ENCODE measurements around the gene CDC40.

Gene CDC40

DNA sequence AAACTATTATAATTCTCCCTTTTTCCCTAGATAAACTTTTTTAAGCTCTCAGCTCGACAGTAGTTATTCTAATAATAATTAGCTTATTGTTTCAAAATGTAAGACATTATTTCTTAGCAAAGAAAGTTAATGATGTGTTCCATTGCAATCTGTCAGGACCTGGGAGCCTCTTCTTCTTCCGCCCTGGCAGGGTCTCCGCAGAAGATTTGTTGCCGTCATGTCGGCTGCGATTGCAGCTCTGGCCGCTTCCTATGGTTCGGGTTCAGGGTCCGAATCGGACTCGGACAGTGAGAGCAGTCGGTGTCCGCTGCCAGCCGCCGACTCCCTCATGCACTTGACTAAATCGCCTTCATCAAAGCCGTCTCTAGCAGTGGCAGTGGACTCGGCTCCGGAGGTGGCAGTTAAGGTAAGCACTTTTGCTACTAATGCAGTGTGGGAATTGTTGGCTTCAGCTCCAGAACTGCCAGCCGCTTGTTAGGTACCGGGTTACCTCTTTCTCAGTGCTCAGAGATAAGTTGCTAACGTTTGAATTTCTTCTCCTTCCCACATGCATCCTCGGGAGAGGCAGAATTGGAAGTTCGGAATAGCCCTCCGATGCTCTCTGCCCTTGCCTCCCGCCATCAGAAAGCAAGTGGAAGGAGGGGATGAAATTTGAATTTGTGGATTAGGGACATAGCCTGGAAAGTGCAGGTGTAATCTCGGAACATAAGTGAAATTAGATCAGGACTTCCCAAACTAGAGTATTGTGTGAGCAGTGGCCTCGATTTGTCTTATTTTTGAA is at the start of gene CDC40:
Gene CDC40 (plus strand): TSS at position 200 of the 781 bp plus-strand sequence. CDS start 18 bp downstream, at position 218.
- peak in 1 of 3 donors; percentile 75 for DNase-seq

DNA sequence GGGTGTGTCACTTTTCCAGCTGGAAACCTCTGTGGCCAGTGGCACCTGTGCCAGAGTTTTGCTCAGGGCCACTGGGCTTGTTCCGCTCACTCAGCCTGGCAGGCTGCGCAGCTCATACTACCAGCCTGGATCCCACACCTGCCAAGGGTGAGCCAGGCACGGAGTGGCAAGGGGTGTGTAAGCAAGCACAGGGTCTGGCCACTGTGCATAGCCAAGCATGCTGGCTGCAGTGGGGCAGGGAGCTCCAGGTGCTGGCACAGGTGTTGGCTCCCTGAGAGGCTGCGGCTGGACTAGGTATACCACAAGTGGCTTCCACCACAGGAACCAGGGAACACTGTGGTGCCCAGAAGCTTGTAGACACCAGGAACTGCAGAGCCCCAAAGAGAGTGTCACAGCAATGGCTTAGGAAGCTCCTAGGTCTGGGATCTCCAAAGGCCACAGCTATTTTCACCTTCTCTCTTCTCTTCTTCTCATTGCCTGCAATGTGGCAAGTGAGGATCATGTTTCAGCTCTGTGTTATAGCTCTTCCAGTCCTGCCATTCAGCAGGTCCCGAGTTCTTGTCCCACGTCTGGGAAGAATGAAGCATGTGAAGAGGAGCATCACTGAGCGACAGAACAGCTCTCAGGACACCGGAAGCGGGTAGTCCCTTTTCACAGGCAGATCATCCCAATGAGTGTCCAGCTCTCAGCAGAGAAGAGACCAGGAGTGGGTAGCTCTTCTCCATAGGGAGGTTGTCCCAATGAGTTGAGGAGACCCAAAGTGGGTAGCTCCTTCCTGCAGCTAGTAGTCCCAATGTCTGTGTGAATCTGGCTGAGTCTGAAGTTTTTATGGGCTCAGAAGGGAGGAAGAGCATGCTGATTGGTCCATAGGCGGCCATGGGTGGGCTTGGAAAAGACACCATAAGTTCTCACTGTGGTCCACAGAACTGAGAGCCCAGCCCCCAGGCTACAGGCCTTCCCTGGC is 42.0 kb upstream of the CDC40 start:
- no peak for DNase-seq

DNA sequence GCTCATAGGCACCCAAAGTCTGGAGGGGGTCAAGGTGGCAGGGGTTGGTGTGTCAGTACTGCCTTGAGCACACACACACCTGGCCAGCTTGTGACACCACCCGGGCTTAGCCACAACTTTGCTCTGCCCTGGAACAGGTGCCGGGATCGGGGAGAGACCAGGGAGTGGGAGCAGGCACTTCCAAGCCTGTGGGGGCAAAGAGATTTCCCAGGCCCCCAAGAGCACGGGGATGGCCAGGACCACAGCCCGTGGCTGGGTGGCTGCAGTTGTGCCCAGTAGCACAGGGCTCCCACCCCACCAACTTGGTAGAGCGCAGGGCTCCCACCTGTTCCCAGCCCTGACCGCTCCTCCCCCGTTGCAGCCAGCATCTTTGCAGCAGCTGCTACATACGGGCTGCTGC is 41.2 kb upstream of the CDC40 start:
- DNase-seq, result no peak

DNA sequence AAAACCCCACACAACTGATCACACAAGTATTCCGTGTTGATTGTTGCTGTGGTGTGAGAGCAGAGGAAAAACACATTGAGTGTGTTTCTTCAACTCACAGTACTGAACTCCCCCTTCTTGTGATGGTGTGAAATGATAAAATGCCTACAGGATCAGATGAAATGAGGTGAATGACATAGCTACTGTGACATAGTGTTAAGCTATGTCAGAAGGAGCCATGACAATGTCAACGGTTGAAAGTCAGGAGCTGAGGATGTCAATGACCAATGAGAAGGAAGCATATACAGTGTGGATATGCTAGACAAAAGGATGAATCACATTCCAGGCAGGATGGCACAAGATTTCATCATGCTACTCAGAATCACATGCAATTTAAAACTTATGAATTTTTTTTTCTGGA is 39.6 kb upstream of the CDC40 start:
- peak in 2 of 3 donors; percentile 3 to 11 for DNase-seq

DNA sequence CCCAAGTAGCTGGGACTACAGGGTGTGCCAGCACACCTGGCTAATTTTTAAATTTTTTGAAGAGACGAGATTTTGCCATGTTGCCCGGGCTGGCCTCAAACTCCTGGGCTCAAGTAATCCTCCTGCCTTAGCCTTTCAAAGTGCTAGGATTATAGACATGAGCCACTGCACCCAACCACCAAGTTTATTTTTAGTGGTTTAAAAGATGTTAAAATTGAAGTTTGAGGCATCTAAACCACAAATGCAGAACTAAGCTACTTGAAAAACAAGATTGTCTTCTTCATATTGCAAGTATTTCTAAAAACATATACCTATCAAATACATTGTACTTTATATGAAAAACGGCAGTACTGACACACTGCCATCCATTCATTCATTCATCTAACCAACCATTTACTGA is 32.4 kb upstream of the CDC40 start:
- DNase-seq, result no peak

DNA sequence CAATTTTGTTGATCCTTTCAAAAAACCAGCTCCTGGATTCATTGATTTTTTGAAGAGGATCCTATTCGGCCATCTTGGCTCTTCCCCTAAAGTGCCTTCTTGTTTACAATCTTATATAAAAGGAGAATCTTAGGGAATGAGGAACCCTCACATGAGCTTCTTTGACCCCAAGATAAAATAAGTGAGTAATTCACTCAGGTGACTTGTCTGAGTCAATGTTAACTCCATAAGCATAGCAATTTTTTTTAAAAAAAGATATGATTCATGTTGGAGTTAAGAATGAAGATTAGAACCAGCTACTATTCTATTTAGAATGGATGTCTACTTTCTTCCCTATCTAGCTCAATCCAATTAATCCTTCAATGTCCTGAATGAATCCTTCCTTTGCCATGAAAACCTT is 21.7 kb upstream of the CDC40 start:
- peak in 2 of 3 donors; percentile 20 to 38 for DNase-seq

DNA sequence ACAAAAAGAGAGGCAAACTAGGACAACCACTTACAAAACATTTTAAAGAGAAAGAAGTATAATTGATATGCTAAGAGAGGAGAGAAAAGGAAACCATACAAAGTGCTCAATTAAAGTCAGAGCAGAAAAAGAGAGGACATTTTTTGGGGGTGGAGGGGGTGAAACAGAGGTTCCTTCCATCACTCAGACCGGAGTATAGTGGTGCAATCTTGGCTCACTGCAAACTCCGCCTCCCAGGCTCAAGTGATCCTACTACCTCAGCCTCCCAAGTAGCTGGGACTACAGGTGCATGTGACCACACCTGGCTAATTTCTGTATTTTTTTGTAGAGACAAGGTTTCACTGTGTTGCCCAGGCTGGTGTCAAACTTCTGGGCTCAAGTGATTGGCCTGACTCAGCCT is 10.1 kb upstream of the CDC40 start:
- DNase-seq, result no peak

DNA sequence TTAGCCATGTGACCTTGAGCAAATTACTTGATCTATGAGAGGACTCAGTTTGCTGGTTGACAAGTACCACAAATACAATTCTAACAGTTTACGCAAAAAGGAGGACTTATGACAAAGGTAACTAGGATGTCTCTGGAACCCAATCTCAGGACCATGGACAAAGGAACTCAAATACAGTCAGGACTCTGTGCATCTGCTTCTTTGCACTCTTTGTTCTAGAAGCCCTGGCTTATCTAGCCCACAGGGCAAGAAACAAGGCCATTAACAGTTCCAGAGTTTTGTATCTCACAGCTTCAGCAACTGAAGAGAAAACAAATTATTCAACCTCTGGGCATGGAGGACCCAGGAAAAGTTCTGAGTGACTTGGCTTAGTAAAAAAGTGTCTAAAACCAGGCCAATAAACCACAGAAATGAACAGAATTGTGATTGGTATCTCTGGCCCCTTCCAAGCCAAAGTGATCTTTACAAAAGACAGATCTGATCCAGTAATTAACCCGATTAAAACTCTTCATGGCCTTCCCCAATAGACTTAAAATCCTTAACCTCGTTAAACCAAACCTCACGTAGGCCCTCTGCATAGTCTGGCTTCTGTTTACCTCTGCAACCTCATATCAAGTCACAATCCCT is 6.6 kb upstream of the CDC40 start:
- no peak for DNase-seq

DNA sequence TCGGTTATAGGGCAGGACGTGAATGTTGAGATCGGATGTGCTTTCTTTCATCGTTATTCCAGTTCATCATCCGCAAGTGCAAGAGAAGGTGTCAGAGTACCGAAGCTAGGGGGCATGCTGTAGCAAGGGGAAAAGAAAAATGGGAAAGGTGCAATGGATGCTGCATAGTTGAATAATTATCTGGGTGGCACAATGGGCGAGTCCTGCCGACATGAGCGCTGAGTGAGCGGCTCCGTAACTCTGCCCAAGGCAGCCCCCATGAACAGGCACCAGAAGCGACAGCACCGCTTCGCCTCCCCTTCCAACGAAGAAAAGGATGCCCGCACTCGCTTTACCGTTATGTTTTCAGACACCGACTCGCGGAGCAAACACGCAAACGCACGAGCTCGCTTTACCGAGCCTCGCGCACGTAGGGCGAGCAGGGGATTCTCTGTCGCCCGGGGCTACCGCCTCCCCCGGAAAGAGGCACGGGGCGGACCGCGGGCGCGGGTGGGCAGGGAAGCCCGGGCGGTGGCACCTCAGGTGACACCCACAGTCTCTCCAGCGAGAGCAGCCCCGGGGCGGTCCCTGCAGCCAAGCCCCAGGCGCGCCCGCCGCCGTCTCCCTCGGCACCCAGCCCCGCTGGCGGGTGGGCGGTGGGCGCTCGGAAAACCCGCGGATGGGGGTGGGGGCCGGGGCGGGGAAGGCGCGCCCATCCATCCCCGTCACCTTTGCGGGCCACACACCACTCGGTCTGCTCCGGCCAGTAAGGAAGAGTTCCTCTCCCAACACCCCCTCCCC is 1.4 kb upstream of the CDC40 start:
- DNase-seq, result peak; percentile 25 to 66 (median 35)

DNA sequence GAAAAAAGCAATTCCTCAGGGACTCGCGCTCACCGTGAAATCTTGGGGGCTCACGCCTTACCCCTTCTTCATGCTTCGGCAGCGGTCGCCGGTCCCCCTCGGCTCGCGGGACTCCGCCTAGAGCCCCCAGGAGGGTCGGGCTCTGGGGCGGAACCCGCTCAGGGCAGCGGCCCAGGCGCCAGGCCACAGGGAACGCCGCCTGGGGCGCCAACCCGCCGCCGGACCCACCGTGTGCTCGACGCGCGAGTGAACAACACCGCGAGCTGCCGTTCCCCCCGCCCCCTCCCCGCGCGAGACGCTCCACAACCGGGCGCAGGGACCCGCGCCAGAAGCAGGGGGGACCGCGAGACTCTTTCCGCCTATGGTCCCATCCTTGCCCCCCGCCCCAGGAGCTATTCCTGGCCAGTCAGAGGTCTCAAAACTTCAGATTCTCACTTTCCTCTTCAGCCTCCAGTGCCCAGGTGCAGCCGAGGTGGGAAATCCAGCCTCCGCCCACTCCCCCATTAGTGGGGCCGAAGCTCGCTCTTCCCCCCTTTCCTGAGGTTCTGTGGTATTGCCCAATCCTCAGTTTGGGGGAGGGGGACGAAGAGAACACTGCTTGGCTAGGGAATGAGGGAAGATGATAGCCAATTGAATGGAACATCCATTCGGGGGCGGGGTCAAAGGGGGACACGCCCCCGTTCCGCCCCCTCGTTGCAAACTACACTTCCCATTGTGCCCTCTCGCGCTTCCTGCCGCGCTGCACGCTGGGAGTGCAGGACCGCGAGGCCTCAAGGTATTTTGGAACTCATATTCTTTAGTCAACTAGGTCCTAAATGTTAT is 610 bp upstream of the CDC40 start, which contains the start of gene WASF1:
Gene WASF1 (minus strand): TSS at position 265 of the 822 bp plus-strand sequence. CDS start 52,069 bp downstream, outside the sequence.
- DNase-seq, result peak; percentile 96 to 97 (median 97)

DNA sequence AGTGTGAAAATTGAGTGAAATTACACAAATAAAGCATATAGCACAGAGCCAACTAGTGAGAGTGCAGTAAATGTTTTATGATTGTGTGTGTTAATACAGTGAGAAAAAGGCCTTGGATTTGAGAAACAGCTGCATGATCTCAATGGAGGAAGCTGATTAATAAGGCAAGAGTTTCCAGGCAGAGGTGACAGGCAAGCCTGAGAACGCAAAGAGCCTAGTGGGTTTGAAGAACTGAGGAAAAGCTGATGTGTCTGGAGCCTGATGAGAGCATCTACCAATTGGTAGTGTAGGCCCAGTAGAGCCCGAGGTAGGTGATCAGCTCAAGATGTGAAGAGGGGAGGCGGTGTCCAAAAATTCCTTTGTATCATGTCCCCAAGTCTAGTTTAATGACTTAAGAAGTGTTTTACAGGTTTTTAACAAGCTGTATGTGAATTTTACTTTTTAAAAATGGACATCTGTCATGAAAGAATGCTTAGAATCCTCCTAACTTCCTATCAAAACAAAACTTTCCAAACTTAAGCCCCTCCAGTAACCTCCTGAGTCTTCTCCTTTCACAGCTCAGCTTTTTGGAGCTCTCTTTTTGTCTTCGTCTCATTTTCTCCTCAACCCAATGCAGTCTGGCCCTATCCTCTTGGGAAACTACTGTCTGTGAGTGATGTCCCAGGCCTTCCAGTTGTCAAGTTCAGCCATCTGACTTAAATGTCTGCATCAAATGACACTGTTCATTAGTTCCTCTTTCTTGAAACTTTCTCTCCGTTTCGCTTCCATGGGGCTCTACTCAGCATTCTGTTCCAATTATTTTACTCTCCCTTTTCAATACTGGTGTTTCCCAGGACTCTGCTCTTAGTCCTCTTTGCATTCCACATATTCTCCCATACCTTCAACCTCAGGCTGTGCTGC is 1.2 kb downstream of the CDC40 start:
- DNase-seq, result peak; percentile 65 to 82 (median 76)

DNA sequence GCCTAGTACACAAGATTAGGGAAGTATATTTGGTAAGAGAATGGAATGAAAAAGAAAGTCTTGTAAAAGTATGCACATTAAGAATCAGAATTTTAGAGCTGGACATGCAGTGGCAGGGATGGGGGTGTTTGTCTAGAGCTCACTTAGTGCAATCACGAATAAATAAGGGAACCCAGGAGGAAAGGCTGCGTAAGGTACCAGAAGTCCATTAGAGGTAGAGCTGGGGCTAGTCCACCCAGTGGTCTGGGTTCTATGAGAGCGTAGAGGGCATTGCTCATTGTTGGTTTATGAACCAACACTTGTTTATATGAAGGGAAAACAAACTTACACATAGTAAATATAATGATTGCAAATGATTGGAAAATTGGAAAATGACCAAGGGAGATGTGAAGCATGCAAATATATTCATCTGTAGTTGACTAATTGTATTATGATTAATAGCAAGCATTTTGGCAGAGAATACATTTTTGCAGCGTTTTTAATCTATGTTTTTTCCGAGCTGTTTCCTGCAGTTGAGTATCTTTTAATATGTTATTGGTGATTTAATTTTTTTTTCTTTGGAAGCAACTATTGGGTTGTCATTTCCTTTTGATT is 3.2 kb downstream of the CDC40 start:
- peak in 1 of 3 donors; percentile 25 for DNase-seq

DNA sequence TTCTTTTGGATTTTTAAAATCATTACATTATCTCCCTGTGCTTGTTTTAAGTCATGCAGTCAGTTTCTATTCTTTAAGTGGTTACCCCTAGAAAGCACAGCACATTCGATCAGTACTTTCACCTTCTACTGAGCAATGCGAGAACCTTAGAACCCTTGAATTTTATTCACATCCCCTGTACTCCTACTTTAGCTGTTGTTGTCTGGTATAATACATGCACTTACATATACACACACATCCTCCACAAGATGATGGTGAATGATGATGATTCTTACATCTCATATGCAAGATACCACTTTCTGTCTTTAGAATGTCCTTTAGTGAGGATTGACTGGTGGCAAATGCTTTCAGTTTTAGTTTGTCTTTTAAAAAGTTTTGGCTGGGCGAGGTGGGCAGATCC is 5.7 kb downstream of the CDC40 start:
- DNase-seq, result no peak

DNA sequence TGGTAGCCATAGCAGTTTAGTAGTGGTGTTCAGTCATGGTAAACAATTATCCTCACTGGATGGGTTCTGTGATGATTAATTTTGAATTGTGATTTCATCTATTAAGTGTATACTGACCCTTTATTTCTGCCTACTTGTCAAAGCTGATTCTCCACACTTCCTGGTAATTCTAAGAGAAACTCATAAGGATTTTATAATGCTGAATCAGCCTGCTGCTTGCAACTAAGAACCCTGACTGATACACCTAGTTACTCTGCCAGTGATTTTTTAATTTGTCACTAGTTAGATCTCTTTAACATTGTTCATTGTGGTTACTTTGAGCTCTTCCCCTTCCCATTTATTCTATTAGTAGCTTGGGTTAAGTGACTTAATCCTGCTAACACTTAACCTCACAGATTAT is 8.6 kb downstream of the CDC40 start:
- DNase-seq, result peak in 2 of 3 donors; percentile 3 to 18

DNA sequence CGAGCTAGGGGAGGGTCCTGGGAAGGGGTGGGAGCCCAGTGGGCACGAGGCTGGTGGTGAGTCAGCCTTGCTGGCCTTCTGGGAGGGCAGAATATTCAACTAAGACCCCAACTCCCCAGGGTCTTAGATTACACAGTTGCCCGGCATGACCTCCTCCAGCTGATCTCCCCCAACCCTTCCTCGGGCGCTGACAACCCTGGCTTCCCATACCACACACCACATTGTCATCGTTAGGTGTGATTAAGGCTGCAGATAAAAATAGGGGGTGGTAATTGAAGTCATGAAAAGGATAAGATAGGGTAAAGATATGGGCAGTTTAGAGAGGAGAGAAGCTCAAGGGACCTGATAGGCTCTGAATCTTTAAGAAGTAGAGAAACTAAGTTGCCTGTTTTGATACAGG is 10.5 kb downstream of the CDC40 start:
- no peak for DNase-seq

DNA sequence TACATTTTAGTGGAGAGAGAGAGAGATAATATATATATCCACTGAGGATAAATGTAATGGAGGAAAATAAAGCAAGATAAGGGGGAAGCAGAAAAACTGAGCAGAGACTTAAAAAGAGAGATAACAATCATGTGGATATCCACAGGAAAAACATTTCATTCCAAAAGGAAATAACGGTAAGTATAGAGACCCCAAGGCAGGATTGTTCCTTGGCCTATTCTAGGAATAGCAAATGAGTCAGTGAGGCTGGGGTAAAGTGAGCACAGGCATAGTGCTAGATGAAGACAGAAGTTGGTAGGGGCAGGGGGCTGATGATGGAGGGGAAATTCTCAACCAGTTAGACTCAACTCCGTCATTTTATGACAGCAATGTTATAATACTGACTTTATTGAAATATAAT is 11.2 kb downstream of the CDC40 start:
- DNase-seq, result no peak

DNA sequence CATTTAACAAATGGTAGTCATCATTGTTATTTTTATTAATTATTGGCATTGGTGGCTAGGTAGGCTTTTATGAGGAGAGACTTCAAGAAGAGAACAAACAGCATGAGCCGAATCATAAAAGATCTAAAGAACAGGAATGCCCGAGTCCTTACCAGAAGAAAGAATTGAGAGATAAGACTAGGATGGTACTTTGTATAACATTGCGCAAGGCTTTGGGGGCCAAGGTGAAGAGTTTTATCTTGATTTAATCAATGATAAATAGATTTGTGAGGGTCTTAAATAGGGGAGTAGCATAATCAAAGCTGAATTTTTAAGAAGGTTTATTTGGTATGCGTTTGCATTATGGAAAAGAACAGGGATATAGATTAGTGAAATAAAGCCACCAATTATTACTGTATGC is 15.4 kb downstream of the CDC40 start:
- DNase-seq, result no peak

DNA sequence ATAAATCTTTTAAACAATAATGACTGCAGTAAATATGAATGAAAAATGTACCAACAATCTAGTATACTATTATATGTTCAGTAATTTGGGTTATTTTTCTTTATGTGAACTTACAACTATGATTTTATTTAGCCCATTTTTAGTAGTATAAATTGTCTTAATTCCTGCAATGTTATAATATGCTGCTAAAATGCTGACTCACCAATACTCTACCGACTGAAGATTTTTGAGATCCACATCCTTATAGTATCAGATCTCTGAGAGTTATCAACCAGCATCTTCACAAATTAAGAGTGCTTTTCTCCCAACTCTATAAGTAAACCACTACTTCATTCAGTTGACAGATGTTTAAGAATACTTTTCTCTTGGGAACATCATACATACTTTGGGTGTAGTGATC is 16.6 kb downstream of the CDC40 start:
- no peak for DNase-seq

DNA sequence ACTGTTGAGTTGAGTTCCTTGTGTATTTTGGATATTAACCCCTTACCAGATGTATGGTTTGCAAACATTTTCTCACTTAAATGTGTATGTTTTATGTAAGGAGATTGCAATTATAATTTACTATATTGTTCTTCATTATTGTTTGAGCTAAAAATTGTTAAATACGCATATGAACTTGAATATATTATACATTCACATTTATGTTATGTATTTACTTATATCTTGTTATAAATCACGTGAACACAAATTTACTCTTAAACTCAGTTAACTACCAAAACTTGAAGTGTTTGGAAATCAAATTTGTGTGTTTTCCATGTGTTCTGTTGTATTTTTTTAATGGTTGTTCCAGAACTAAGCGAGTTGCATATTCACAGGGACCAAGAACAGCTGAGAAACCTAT is 18.3 kb downstream of the CDC40 start:
- DNase-seq, result no peak
